ENCODE results near the gene ADGRL1. TPM values are rescaled to one million over a fixed set of nuclear protein-coding genes. Genes with fewer than 3 reads are reported as not detected.
"Not testable (repeated sequence)": the region's sequence is repeated elsewhere in the genome, so short reads cannot be mapped to it uniquely, and the experiment has no call there.

The ADGRL1 gene
- total and polyA plus RNA-seq, 2 donors (not counting 1 experiment from before 2014, with no cell fraction given): 0.64 to 1.8 TPM

- H3K4me3 Mint-ChIP-seq; H3K79me2 ChIP-seq (ENCODE audit: control insufficient read depth, insufficient read depth, low read length); H3K27ac ChIP-seq (ENCODE audit: low read length in 2 of 2); H3K27ac Mint-ChIP-seq; H4K20me1 ChIP-seq (ENCODE audit: control insufficient read depth, insufficient read depth, low read length, poor library complexity, severe bottlenecking); POLR2A ChIA-PET; H3K9me3 Mint-ChIP-seq (ENCODE audit: insufficient read depth); H3K36me3 ChIP-seq (replicated peaks in 1 of 2; ENCODE audit: control extremely low read depth in 1 of 2, control insufficient read depth in 1 of 2, extremely low read depth in 1 of 2, insufficient read depth in 2 of 2, low read length in 1 of 2); H3K9ac ChIP-seq (ENCODE audit: low read length): not testable (repeated sequence)
- peak; percentile 52 for DNase-seq
- ATAC-seq (ENCODE audit: low read depth): peak; percentile 24
- H2AFZ ChIP-seq (ENCODE audit: insufficient read depth, low read depth, low read length, poor library complexity, severe bottlenecking): peak overlapping the region; percentile 22
- peak overlapping the region; percentile 59 for H3K4me2 ChIP-seq (replicated peaks; ENCODE audit: low read depth, low read length, poor library complexity, severe bottlenecking)
- WGBS (ENCODE audit: insufficient coverage): under 1% methylated on average over 65 of the region's 67 CpGs
- H3K9me3 ChIP-seq (ENCODE audit: control extremely low read depth in 1 of 3, control insufficient read depth in 2 of 3, insufficient read depth in 1 of 3, low read length in 2 of 3): peaks cover 0 to 14% (median 0%) of the 10 kb centered on the region in 3 donors
- H3K27me3 Mint-ChIP-seq: peaks cover 48% of the 10 kb centered on the region
- peaks cover 28% of the 10 kb centered on the region for H3K4me1 Mint-ChIP-seq
- intact Hi-C loops (cut with micrococcal nuclease): loop anchor here (2.0 kb wide), 1 partner anchor 70 kb away; the partner anchor contains the start of gene ASF1B
- CTCF ChIA-PET: interaction anchor here (0.6 kb wide), 1 partner anchor 1285 kb away, joined by 3 read pairs; no protein-coding TSS in a partner anchor
- peaks cover 0 to 54% (median 11%) of the 10 kb centered on the region in 4 experiments for H3K27me3 ChIP-seq (replicated peaks in 1 of 4; ENCODE audit: control extremely low read depth in 1 of 4, control insufficient read depth in 3 of 4, insufficient read depth in 4 of 4, low read length in 3 of 4)
- peaks cover 12 to 13% of the 10 kb centered on the region in 2 donors for H3K4me1 ChIP-seq (ENCODE audit: control insufficient read depth in 2 of 2, insufficient read depth in 2 of 2, low read length in 2 of 2)
- peak overlapping the region in 1 of 5 experiments; percentile 54 for H3K4me3 ChIP-seq (ENCODE audit: control extremely low read depth in 1 of 5, extremely low read depth in 1 of 5, insufficient read depth in 1 of 5, low read depth in 2 of 5, low read length in 4 of 5)
Observed at GRCh38 chr19:14206308-14206707, 339 bp upstream of the ADGRL1 start.

GRCh38 chr19:14204676-14205451 is 1.1 kb downstream of the ADGRL1 start:
- H3K27ac ChIP-seq (ENCODE audit: low read length in 2 of 2); H4K20me1 ChIP-seq (ENCODE audit: control insufficient read depth, insufficient read depth, low read length, poor library complexity, severe bottlenecking); H3K36me3 ChIP-seq (replicated peaks in 1 of 2; ENCODE audit: control extremely low read depth in 1 of 2, control insufficient read depth in 1 of 2, extremely low read depth in 1 of 2, insufficient read depth in 2 of 2, low read length in 1 of 2); intact Hi-C loops (cut with micrococcal nuclease); H3K9me3 Mint-ChIP-seq (ENCODE audit: insufficient read depth); DNase-seq; CTCF ChIA-PET; ATAC-seq (ENCODE audit: low read depth); H3K79me2 ChIP-seq (ENCODE audit: control insufficient read depth, insufficient read depth, low read length): not testable (repeated sequence)
- peak overlapping the region in 2 of 5 experiments; percentile 9 to 54 for H3K4me3 ChIP-seq (ENCODE audit: control extremely low read depth in 1 of 5, extremely low read depth in 1 of 5, insufficient read depth in 1 of 5, low read depth in 2 of 5, low read length in 4 of 5)
- H3K27me3 ChIP-seq (replicated peaks in 1 of 4; ENCODE audit: control extremely low read depth in 1 of 4, control insufficient read depth in 3 of 4, insufficient read depth in 4 of 4, low read length in 3 of 4): peaks cover 0 to 47% (median 11%) of the 10 kb centered on the region in 4 experiments
- POLR2A ChIA-PET: interaction anchor here (0.6 kb wide), 1 partner anchor 68 kb away, joined by 4 read pairs; no protein-coding TSS in a partner anchor
- Mint-ChIP-seq H3K27me3 (peaks cover 44% of the 10 kb centered on the region), H3K27ac (peak overlapping the region; percentile 76), H3K4me1 (peaks cover 31% of the 10 kb centered on the region), H3K4me3 (peak overlapping the region; percentile 79)
- H3K4me1 ChIP-seq (ENCODE audit: control insufficient read depth in 2 of 2, insufficient read depth in 2 of 2, low read length in 2 of 2): peaks cover 12 to 13% of the 10 kb centered on the region in 2 donors
- peak overlapping the region; percentile 59 for H3K4me2 ChIP-seq (replicated peaks; ENCODE audit: low read depth, low read length, poor library complexity, severe bottlenecking)
- H3K9ac ChIP-seq (ENCODE audit: low read length): peak overlapping the region; percentile 39
- peak overlapping the region; percentile 22 for H2AFZ ChIP-seq (ENCODE audit: insufficient read depth, low read depth, low read length, poor library complexity, severe bottlenecking)
- peaks cover 0 to 14% (median 0%) of the 10 kb centered on the region in 3 donors for H3K9me3 ChIP-seq (ENCODE audit: control extremely low read depth in 1 of 3, control insufficient read depth in 2 of 3, insufficient read depth in 1 of 3, low read length in 2 of 3)
- 14% methylated on average over 16 of the region's 28 CpGs for WGBS (ENCODE audit: insufficient coverage)

- Mint-ChIP-seq H3K4me3 (peak overlapping the region; percentile 79), H3K27me3 (peaks cover 40% of the 10 kb centered on the region), H3K4me1 (peaks cover 28% of the 10 kb centered on the region), H3K27ac (peak overlapping the region; percentile 26)
- intact Hi-C loops (cut with micrococcal nuclease); H4K20me1 ChIP-seq (ENCODE audit: control insufficient read depth, insufficient read depth, low read length, poor library complexity, severe bottlenecking); H3K27ac ChIP-seq (ENCODE audit: low read length in 2 of 2); DNase-seq; POLR2A ChIA-PET; H3K79me2 ChIP-seq (ENCODE audit: control insufficient read depth, insufficient read depth, low read length); H2AFZ ChIP-seq (ENCODE audit: insufficient read depth, low read depth, low read length, poor library complexity, severe bottlenecking); H3K9ac ChIP-seq (ENCODE audit: low read length); H3K4me3 ChIP-seq (ENCODE audit: control extremely low read depth in 1 of 5, extremely low read depth in 1 of 5, insufficient read depth in 1 of 5, low read depth in 2 of 5, low read length in 4 of 5); ATAC-seq (ENCODE audit: low read depth); H3K9me3 Mint-ChIP-seq (ENCODE audit: insufficient read depth); H3K36me3 ChIP-seq (replicated peaks in 1 of 2; ENCODE audit: control extremely low read depth in 1 of 2, control insufficient read depth in 1 of 2, extremely low read depth in 1 of 2, insufficient read depth in 2 of 2, low read length in 1 of 2); CTCF ChIA-PET; H3K4me2 ChIP-seq (replicated peaks; ENCODE audit: low read depth, low read length, poor library complexity, severe bottlenecking): not testable (repeated sequence)
- peaks cover 12 to 13% of the 10 kb centered on the region in 2 donors for H3K4me1 ChIP-seq (ENCODE audit: control insufficient read depth in 2 of 2, insufficient read depth in 2 of 2, low read length in 2 of 2)
- peaks cover 0 to 14% (median 0%) of the 10 kb centered on the region in 3 donors for H3K9me3 ChIP-seq (ENCODE audit: control extremely low read depth in 1 of 3, control insufficient read depth in 2 of 3, insufficient read depth in 1 of 3, low read length in 2 of 3)
- WGBS (ENCODE audit: insufficient coverage): 87% methylated on average over 4 of the region's 7 CpGs
- H3K27me3 ChIP-seq (replicated peaks in 1 of 4; ENCODE audit: control extremely low read depth in 1 of 4, control insufficient read depth in 3 of 4, insufficient read depth in 4 of 4, low read length in 3 of 4): peaks cover 0 to 44% (median 11%) of the 10 kb centered on the region in 4 experiments
Observed at GRCh38 chr19:14204219-14204618, 1.8 kb downstream of the ADGRL1 start.

Data from B cell (primary cell).